Measurements from ENCODE around the gene PRDM16. TPM values are rescaled to one million over a fixed set of nuclear protein-coding genes. Genes with fewer than 3 reads are reported as not detected.

The PRDM16 gene
- total RNA-seq, 4 donors from 2014 or later, result 0.26 to 7.7 (median 0.35) TPM; not detected in 1

DNA sequence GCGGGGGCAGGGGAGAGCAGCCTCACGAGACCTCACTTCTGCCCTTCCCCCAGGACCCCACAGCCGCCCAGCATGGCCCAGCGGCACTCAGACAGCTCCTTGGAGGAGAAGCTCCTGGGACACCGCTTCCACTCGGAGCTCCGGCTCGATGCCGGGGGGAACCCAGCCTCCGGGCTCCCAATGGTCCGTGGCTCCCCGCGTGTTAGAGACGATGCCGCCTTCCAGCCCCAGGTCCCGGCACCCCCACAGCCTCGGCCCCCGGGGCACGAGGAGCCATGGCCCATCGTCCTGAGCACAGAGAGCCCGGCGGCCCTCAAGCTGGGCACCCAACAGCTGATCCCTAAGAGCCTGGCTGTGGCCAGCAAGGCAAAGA, 394.0 kb downstream of the PRDM16 start:
- H3K27ac ChIP-seq, result no peak overlapping the region
- DNase-seq, result no peak
- no peaks in the 10 kb centered on the region for H3K27me3 ChIP-seq
- intact Hi-C loops (cut with DNase I; ENCODE audit: low total_unique reads), result no loop called here
- H3K9me3 ChIP-seq, result no peaks in the 10 kb centered on the region
- H3K4me3 ChIP-seq, result no peak overlapping the region
- H3K36me3 ChIP-seq, result no peaks in the 10 kb centered on the region
- no peak for TF ChIP-seq POLR2A (IDR thresholded peaks at IDR 0.05)
- TF ChIP-seq, protein P1, sequence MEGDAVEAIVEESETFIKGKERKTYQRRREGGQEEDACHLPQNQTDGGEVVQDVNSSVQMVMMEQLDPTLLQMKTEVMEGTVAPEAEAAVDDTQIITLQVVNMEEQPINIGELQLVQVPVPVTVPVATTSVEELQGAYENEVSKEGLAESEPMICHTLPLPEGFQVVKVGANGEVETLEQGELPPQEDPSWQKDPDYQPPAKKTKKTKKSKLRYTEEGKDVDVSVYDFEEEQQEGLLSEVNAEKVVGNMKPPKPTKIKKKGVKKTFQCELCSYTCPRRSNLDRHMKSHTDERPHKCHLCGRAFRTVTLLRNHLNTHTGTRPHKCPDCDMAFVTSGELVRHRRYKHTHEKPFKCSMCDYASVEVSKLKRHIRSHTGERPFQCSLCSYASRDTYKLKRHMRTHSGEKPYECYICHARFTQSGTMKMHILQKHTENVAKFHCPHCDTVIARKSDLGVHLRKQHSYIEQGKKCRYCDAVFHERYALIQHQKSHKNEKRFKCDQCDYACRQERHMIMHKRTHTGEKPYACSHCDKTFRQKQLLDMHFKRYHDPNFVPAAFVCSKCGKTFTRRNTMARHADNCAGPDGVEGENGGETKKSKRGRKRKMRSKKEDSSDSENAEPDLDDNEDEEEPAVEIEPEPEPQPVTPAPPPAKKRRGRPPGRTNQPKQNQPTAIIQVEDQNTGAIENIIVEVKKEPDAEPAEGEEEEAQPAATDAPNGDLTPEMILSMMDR (IDR thresholded peaks at IDR 0.05), result no peak
- H3K4me1 ChIP-seq, result no peaks in the 10 kb centered on the region

- TF ChIP-seq, protein P1 (IDR thresholded peaks at IDR 0.05), result no peak
- no peak for TF ChIP-seq POLR2A (IDR thresholded peaks at IDR 0.05)
- intact Hi-C loops (cut with DNase I; ENCODE audit: low total_unique reads), result no loop called here
- DNase-seq, result no peak
These were observed 394.4 kb downstream of the PRDM16 start for GRCh38 chr1:3463408-3463863.

DNA sequence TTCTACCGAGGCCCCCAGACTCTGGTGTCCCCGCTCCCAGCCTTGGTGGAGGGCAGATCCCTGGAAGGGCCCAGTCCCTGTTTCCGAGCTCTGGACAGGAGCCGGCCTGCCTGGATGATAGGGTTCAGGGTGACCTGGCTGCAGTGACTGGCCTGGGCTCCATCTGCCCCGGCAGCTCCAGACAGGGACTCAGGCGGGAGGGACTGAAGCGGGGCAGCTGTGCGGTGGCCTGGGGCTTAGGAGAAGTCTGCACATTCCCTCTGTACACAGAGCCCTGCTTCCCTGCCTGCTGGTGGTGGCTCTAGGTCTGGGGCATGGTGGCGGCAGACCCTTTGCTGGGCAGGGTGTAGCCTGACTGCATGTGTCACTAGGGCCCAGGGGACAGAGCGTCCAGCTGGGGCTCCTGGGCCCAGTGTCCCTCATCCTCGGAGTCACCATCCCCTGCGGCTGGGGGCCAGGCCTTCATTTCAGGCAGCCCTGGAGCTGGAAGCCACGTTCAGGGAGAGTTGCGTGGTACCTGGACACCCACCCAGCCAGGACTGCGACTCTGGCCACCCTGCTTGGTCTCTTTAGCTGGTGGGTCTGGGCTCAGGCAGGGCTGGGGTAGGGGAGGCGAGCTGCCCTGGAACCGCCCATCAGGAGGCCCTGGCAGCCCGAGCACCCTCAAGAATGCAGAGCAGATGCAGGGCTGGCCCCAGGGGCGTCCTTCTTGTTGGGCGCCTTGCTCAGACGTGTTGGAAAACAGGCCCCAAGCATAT, 395.1 kb downstream of the PRDM16 start:
- Histone ChIP-seq H3K27me3 (no peaks in the 10 kb centered on the region), H3K9me3 (no peaks in the 10 kb centered on the region), H3K4me3 (no peak overlapping the region), H3K36me3 (no peaks in the 10 kb centered on the region), H3K27ac (no peak overlapping the region), H3K4me1 (no peaks in the 10 kb centered on the region)
- intact Hi-C loops (cut with DNase I; ENCODE audit: low total_unique reads), result no loop called here
- DNase-seq, result no peak
- TF ChIP-seq POLR2A (IDR thresholded peaks at IDR 0.05), result no peak
- TF ChIP-seq, protein P1 (IDR thresholded peaks at IDR 0.05), result no peak

More at GRCh38 chr1:3463408-3463863, 394.4 kb downstream of the PRDM16 start:
- Histone ChIP-seq H3K27ac (no peak overlapping the region), H3K27me3 (no peaks in the 10 kb centered on the region), H3K9me3 (no peaks in the 10 kb centered on the region), H3K36me3 (no peaks in the 10 kb centered on the region), H3K4me3 (no peak overlapping the region), H3K4me1 (no peaks in the 10 kb centered on the region)

DNA sequence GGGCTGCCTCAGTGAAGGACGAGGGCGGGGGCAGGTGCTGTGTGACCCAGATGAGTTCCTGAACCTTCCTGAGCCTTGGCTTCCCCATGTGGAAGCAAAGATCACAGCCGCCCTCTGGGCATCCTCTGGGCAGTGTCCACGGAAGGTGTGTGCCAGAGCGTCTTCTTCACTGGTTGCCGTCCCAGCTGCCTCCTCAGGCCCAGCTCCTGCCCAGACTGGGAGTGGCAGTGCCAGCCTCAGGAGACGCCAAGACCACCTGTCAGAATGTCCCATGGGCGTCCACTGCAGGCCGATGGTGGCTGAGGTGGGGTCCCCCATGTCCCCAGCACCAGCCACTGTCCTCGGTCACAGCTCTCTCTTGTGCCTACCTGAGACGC, 395.6 kb downstream of the PRDM16 start:
- no peak for TF ChIP-seq POLR2A (IDR thresholded peaks at IDR 0.05)
- TF ChIP-seq, protein P1 (IDR thresholded peaks at IDR 0.05), result no peak
- intact Hi-C loops (cut with DNase I; ENCODE audit: low total_unique reads), result no loop called here
- no peak for DNase-seq

GRCh38 chr1:3465091-3465934, 396.3 kb downstream of the PRDM16 start:
- TF ChIP-seq POLR2A (IDR thresholded peaks at IDR 0.05), result no peak
- TF ChIP-seq, protein P1 (IDR thresholded peaks at IDR 0.05), result no peak
- Histone ChIP-seq H3K27me3 (no peaks in the 10 kb centered on the region), H3K4me1 (no peaks in the 10 kb centered on the region), H3K9me3 (no peaks in the 10 kb centered on the region), H3K27ac (no peak overlapping the region), H3K4me3 (no peak overlapping the region), H3K36me3 (no peaks in the 10 kb centered on the region)
- intact Hi-C loops (cut with DNase I; ENCODE audit: low total_unique reads), result no loop called here
- DNase-seq, result no peak

More for the DNA sequence above, 395.6 kb downstream of the PRDM16 start:
- H3K9me3 ChIP-seq, result no peaks in the 10 kb centered on the region
- H3K27me3 ChIP-seq, result no peaks in the 10 kb centered on the region
- no peak overlapping the region for H3K4me3 ChIP-seq
- no peak overlapping the region for H3K27ac ChIP-seq
- H3K36me3 ChIP-seq, result no peaks in the 10 kb centered on the region
- no peaks in the 10 kb centered on the region for H3K4me1 ChIP-seq

All from uterus (tissue), 4 donors.